Osteocyte (in vitro differentiated cells): Measurements from ENCODE around the gene DMPK. TPM values are rescaled to one million over a fixed set of nuclear protein-coding genes. Genes with fewer than 3 reads are reported as not detected.
A peak's percentile ranks its signal among the peaks of the same experiment; 100 is the strongest.

Experiments
- DNase-seq: peaks from one replicate; pipeline ENCODE4 v3.0.0; 2021; ENCODE audit warnings: mixed read lengths; ENCODE audit not compliant: unreplicated experiment; ENCODE audit errors: extremely low spot score
- H3K27ac Mint-ChIP-seq: one replicate; pipeline ENCODE4 v1.8.0; 2021; ENCODE audit warnings: mild to moderate bottlenecking, mixed read lengths; ENCODE audit not compliant: unreplicated experiment
- H3K27me3 Mint-ChIP-seq: one replicate; pipeline ENCODE4 v1.8.0; 2021; ENCODE audit warnings: mixed read lengths; ENCODE audit not compliant: unreplicated experiment
- H3K36me3 Mint-ChIP-seq: one replicate; pipeline ENCODE4 v1.8.0; 2021; ENCODE audit warnings: mixed read lengths; ENCODE audit not compliant: unreplicated experiment
- H3K4me1 Mint-ChIP-seq: one replicate; pipeline ENCODE4 v1.8.0; 2021; ENCODE audit warnings: mixed read lengths; ENCODE audit not compliant: unreplicated experiment
- H3K4me3 Mint-ChIP-seq: one replicate; pipeline ENCODE4 v1.8.0; 2021; ENCODE audit warnings: mild to moderate bottlenecking, moderate library complexity, mixed read lengths; ENCODE audit not compliant: unreplicated experiment
- H3K9me3 Mint-ChIP-seq: one replicate; pipeline ENCODE4 v1.8.0; 2021; ENCODE audit warnings: mixed read lengths; ENCODE audit not compliant: unreplicated experiment
- total RNA-seq: library from RNA; stranded (reverse); gene quantifications from 2 replicates; pipeline ENCODE4 v1.2.1, GENCODE V29; 2021
- TF ChIP-seq, protein P1 (sequence below): fragments of 200-600 bp; sonication (generic); IDR thresholded peaks from 2 replicates; pipeline ENCODE4 v1.5.0; 2021; ENCODE audit warnings: antibody characterized with exemption, mild to moderate bottlenecking, moderate library complexity

DMPK gene
- total RNA-seq, 1 donor from 2014 or later, result 86.9 TPM

DNA sequence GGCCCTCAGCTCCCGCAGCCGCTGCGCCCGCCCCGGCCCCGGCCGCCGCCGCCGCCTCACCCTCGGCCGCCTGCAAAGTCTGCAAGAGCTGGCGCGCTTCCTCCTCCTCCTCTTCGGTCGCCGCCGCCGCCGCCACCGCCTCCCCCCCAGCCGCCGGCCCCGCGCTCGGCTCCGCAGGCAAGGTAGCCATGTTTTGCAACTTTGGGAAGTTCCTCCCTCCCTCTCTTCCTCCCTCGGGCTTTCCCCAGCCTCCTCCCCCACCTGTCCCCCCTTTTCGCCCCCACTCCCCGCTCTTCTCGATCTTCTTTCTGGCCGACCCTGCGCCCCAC lies 13.7 kb downstream of the DMPK start:
- H3K9me3 Mint-ChIP-seq, result no peaks in the 10 kb centered on the region
- peaks cover 11% of the 10 kb centered on the region for H3K36me3 Mint-ChIP-seq
- DNase-seq, result no peak
- peak overlapping the region; percentile 94 for H3K4me3 Mint-ChIP-seq
- peak overlapping the region; percentile 99 for H3K27ac Mint-ChIP-seq
- no peaks in the 10 kb centered on the region for H3K27me3 Mint-ChIP-seq
- TF ChIP-seq, protein P1, sequence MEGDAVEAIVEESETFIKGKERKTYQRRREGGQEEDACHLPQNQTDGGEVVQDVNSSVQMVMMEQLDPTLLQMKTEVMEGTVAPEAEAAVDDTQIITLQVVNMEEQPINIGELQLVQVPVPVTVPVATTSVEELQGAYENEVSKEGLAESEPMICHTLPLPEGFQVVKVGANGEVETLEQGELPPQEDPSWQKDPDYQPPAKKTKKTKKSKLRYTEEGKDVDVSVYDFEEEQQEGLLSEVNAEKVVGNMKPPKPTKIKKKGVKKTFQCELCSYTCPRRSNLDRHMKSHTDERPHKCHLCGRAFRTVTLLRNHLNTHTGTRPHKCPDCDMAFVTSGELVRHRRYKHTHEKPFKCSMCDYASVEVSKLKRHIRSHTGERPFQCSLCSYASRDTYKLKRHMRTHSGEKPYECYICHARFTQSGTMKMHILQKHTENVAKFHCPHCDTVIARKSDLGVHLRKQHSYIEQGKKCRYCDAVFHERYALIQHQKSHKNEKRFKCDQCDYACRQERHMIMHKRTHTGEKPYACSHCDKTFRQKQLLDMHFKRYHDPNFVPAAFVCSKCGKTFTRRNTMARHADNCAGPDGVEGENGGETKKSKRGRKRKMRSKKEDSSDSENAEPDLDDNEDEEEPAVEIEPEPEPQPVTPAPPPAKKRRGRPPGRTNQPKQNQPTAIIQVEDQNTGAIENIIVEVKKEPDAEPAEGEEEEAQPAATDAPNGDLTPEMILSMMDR, result no peak
- H3K4me1 Mint-ChIP-seq, result peaks cover 32% of the 10 kb centered on the region

DNA sequence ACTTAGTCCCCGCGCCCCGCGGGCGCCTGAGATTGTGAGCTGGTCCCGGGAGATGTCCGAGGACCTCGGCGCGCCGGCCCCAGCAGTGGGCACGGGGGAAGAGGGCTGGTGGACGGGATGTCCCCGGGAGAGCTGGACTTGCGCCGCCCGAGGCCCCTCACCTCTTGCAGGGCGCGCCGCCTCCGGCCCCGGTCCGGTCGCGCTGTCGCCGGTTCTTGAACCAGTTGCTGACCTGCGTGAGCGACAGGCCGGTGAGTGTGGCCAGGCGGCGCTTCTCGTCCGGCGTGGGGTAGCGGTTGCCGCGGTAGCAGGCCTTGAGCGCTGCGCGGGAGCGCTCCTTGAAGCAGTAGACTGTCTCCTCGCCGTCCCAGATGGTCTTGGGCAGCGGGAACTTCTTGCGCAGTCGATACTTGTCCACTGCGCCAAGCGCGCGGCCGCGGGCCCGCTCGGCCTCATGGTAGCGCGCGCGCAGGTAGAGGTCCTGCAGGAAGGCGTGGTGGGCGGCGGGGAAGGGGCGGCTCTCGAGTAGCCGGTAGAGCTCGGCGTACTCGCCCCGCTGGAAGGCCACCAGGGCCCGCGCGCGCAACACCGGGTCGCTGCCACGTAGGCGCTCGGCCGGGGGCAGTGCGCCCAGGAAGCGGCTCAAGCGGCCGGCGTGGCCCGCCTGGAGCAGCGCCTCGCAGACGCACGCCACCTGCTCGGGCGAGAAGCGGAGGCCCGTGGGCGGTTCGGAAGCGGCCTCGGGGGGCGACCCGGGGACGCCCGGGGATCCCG lies 14.2 kb downstream of the DMPK start:
- TF ChIP-seq, protein P1, result no peak
- peak overlapping the region; percentile 90 for H3K27ac Mint-ChIP-seq
- DNase-seq, result no peak
- H3K27me3 Mint-ChIP-seq, result no peaks in the 10 kb centered on the region
- peak overlapping the region; percentile 85 for H3K4me3 Mint-ChIP-seq
- peaks cover 32% of the 10 kb centered on the region for H3K4me1 Mint-ChIP-seq
- H3K36me3 Mint-ChIP-seq, result peaks cover 7% of the 10 kb centered on the region
- H3K9me3 Mint-ChIP-seq, result no peaks in the 10 kb centered on the region

DNA sequence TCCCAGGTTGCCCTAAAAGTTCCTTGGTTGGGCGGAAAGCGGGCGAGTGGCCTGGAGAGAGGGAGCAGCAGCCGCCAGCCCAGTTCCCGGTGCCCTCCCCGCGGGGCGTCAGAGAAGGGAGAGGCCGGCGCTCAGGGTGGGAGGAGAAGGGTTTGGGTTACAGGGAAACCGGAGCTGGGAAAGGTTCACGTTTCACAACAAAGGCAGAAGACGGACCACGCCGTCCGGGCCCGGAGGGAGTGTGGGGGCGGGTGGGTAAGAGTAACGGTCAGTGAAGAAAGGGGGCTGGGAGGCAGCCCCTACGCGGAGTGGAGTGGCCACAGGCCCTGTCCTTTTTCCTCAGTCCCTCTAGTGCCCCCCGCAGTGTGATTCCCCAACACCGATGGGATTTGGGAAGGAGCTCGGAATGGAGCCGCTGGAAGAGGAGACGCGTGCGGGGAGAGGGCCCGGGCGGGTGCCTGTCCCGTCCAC lies 14.8 kb downstream of the DMPK start:
- H3K27me3 Mint-ChIP-seq, result no peaks in the 10 kb centered on the region
- TF ChIP-seq, protein P1, result no peak
- H3K9me3 Mint-ChIP-seq, result no peaks in the 10 kb centered on the region
- peak; percentile 93 for DNase-seq
- H3K36me3 Mint-ChIP-seq, result peaks cover 7% of the 10 kb centered on the region
- H3K27ac Mint-ChIP-seq, result peak overlapping the region; percentile 90
- peak overlapping the region; percentile 85 for H3K4me3 Mint-ChIP-seq
- H3K4me1 Mint-ChIP-seq, result peaks cover 32% of the 10 kb centered on the region

DNA sequence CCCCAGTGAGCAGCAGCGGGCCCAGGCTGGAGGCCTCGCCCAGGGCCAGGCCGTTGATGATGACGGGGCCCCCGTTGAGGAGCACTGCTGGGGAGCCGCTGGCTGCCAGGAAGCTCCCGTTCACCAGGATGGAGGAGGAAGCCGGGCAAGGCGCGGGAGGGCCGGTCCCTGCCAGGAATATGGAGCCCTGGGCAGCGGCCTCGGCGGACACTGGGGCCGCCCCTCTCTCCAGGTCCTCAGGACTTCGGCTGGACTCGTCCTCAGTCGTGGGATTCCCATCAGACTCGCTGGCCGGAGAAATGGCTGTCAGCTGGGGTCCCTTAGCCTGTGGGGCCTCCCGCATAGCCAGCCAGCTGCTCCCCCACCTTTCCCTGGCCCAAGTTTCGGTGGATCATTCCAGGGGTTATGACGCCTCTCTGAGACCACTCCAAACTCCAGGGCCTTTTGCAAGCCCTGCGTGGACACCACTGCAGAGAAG lies 15.4 kb downstream of the DMPK start:
- Mint-ChIP-seq H3K4me1 (peaks cover 29% of the 10 kb centered on the region), H3K27ac (peak overlapping the region; percentile 90), H3K4me3 (peak overlapping the region; percentile 85)

DNA sequence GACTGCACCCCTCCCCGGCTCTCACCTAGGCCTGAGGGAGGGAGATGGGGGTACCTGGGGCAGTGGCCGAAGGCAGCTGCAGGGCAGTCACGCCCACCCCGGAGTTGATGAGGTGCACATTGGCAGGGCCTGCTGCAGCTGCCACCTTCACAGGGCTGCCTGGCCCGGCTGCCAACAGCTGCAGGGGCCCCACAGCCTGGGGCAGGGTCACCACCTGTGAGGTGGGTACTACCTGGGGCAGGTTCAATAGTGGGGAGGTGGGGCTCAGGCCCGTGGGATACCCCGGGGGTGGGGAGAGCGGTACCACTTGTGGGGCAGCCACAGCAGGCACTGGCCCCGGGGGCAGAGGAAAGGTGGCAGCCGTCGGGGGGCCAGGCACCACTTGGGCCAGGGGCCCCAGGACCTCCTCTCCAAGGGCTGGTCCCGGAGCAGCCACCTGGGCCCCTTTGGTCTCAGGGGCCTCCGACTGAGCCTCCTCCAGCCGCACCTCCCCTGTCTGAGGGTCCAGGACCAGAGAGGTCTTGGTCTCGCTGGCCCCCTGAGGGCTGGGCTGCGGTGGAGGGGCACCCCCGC lies 15.9 kb downstream of the DMPK start:
- H3K4me3 Mint-ChIP-seq, result peak overlapping the region; percentile 85

More for the DNA sequence above, 15.4 kb downstream of the DMPK start:
- TF ChIP-seq, protein P1, result no peak
- Mint-ChIP-seq H3K36me3 (peaks cover 7% of the 10 kb centered on the region), H3K27me3 (no peaks in the 10 kb centered on the region), H3K9me3 (no peaks in the 10 kb centered on the region)
- DNase-seq, result no peak

More for the DNA sequence above, 15.9 kb downstream of the DMPK start:
- H3K36me3 Mint-ChIP-seq, result peaks cover 7% of the 10 kb centered on the region
- no peak overlapping the region for H3K27ac Mint-ChIP-seq
- H3K4me1 Mint-ChIP-seq, result peaks cover 29% of the 10 kb centered on the region
- no peaks in the 10 kb centered on the region for H3K27me3 Mint-ChIP-seq
- TF ChIP-seq, protein P1, result no peak
- no peaks in the 10 kb centered on the region for H3K9me3 Mint-ChIP-seq
- no peak for DNase-seq
